Measurements from ENCODE around the gene MRPL49. TPM values are rescaled to one million over a fixed set of nuclear protein-coding genes. Genes with fewer than 3 reads are reported as not detected.

MRPL49 gene
- total RNA-seq, 4 donors from 2014 or later: 37.2 to 47.9 (median 43.2) TPM

DNA sequence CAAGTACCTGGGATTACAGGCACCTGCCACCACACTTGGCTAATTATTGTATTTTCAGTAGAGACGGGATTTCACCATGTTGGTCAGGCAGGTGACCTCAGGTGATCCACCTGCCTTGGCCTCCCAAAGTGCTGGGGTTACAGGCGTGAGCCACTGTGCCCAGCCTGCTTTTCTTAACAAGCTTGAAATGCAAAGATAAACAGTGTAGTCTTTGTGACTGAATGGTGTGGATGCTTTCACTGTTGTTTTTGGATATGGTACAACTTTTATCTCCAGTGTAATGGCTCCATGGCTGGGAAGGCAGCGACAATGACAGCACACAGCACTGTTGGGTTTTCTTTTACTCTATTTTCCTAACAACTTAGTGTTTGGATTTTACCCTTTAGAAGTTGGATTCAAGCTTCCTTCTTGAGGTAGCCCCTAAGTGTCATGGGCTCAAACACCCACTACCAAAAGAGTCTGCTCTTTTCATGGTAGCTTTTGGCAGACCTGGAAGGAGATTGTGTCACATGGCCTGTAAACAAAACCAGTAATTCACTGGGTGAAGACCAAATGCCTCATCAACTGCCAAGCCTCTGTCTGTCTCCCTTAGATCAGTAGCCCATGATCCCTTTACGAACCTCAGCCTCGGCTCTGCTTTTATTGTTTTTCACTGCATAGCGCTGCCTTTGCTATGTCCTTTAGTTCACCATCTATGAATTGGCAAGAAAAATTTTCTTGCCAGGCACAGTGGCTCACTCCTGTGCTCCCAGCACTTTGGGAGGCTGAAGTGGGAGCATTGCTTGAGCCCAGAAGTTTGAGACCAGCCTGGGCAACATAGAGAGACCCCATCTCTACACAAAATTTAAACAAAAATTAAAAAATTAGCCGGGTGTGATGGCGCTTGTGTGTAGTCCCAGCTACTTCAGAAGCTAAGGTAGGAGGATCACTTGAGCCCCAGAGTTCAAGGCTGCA, 19.7 kb upstream of the MRPL49 start:
- no peak for ATAC-seq (ENCODE audit: low FRiP score)

DNA sequence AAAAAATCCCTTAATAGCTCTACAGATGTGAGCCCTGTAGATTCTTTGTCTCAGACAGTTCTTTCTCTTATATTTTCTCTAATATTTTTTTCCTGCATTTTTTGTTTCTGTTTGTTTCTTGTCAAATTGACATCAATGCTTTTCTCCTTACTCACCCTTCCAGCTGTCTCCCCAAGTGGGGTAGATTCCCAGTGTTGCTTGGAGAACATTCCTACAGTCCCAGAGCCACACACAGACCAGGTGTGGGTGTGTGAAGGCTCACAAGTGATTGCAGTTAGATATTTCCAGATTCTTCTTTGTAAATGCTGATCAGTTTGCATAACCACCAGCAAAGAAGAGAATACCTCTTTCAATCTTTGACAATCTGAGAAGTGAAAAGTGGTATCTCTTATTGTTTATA, 18.6 kb upstream of the MRPL49 start:
- DNase-seq (ENCODE audit: low spot score): no peak

More for the DNA sequence above, 19.7 kb upstream of the MRPL49 start:
- no peak for DNase-seq (ENCODE audit: low spot score)
- TF ChIP-seq, protein P1, sequence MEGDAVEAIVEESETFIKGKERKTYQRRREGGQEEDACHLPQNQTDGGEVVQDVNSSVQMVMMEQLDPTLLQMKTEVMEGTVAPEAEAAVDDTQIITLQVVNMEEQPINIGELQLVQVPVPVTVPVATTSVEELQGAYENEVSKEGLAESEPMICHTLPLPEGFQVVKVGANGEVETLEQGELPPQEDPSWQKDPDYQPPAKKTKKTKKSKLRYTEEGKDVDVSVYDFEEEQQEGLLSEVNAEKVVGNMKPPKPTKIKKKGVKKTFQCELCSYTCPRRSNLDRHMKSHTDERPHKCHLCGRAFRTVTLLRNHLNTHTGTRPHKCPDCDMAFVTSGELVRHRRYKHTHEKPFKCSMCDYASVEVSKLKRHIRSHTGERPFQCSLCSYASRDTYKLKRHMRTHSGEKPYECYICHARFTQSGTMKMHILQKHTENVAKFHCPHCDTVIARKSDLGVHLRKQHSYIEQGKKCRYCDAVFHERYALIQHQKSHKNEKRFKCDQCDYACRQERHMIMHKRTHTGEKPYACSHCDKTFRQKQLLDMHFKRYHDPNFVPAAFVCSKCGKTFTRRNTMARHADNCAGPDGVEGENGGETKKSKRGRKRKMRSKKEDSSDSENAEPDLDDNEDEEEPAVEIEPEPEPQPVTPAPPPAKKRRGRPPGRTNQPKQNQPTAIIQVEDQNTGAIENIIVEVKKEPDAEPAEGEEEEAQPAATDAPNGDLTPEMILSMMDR (IDR thresholded peaks at IDR 0.05): no peak

DNA sequence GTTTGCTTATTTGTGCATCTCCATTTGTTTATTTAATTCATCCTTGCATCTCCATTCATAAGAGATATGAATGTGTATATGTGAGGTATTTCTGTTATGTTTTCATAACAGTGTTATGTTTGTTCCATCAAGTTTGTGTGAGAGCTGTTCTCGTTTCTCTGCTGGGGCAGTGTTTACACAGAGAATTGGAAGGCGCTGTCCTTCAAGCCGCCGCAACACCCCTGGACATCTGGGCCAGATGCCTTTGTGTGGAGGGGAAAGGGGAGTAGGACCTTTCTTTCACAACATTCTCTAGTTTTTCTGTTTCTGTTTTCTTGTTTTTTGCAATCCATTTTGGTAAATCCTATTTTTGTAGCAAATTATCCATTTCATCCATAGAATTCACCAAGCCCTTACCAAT, 17.5 kb upstream of the MRPL49 start:
- ATAC-seq (ENCODE audit: low FRiP score) (no peak), DNase-seq (ENCODE audit: low spot score) (no peak)
- TF ChIP-seq, protein P1 (IDR thresholded peaks at IDR 0.05): no peak

More for the DNA sequence above, 18.6 kb upstream of the MRPL49 start:
- TF ChIP-seq, protein P1 (IDR thresholded peaks at IDR 0.05): no peak
- ATAC-seq (ENCODE audit: low FRiP score): no peak

DNA sequence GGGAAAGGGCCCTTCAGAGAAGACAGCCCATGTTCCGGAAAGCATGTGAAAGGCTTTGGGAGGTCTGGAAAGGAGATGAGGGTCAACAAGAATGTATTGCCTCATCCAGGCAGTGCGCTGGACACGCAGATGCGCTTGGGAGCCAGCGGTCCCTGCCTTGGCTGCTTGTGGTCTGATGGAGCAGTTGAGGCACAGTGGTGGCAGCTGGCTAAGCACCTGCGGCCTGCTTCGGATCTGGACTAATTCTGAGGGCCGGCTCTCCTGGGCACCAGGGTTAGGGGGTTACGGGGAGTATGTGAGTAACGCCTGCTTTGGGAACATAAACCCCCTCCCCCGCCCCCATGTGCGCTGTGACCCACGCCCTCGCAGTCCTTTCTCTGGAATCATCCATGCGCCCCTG, 15.0 kb upstream of the MRPL49 start:
- ATAC-seq (ENCODE audit: low FRiP score): no peak
- TF ChIP-seq, protein P1 (IDR thresholded peaks at IDR 0.05): no peak

DNA sequence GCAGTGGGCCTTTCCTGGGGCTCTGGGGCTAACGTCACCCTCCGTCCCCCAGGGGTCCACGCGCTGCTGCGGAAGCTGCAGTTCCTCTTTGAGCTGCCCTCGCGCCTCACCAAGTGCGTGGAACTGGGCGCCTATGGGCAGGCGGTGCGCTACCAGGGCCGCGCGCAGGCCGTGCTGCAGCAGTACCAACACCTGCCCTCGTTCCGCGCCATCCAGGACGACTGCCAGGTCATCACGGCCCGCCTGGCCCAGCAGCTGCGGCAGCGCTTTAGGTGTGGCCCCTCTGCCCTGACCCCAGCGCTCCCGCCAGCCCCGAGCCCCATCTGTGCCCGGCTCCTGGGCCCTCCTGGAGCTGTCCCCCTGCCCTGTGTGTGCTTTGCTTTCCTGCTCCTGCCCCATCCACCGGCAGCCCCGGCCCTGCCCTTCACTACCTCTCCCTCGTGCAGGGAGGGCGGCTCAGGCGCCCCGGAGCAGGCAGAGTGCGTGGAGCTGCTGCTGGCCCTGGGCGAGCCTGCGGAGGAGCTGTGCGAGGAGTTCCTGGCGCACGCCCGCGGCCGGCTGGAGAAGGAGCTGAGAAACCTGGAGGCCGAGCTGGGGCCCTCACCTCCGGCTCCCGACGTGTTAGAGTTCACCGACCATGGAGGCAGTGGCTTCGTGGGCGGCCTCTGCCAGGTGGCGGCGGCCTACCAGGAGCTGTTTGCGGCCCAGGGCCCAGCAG, 14.2 kb upstream of the MRPL49 start:
- ATAC-seq (ENCODE audit: low FRiP score) (no peak), DNase-seq (ENCODE audit: low spot score) (no peak)
- TF ChIP-seq, protein P1 (IDR thresholded peaks at IDR 0.05): no peak

More for the DNA sequence above, 15.0 kb upstream of the MRPL49 start:
- no peak for DNase-seq (ENCODE audit: low spot score)

DNA sequence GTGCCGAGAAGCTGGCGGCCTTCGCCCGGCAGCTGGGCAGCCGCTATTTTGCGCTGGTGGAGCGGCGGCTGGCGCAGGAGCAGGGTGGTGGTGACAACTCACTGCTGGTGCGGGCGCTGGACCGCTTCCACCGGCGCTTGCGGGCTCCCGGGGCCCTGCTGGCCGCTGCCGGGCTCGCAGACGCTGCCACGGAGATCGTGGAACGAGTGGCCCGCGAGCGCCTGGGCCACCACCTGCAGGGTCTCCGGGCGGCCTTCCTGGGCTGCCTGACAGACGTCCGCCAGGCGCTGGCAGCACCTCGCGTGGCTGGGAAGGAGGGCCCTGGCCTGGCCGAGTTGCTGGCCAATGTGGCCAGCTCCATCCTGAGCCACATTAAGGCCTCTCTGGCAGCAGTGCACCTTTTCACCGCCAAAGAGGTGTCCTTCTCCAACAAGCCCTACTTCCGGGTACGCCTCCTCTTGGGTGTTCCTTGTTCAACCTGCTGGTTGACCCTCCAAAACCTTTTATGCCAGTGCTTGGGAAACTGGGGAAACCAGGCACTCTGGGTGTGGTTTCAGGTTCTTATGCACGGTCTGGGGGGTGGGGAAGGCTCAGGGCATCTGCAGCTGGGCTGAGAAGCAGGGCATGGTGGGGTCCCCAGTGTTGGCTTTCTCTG, 13.5 kb upstream of the MRPL49 start:
- TF ChIP-seq, protein P1 (IDR thresholded peaks at IDR 0.05): no peak
- ATAC-seq (ENCODE audit: low FRiP score) (no peak), DNase-seq (ENCODE audit: low spot score) (no peak)
